ACHN (cell line): ENCODE measurements around the gene VOPP1.
A peak's percentile ranks its signal among the peaks of the same experiment; 100 is the strongest.
"Not testable (repeated sequence)": the region's sequence is repeated elsewhere in the genome, so short reads cannot be mapped to it uniquely, and the experiment has no call there.

Experiments
- DNase-seq: peaks from one replicate; pipeline ENCODE4 v3.0.0-alpha.2; 2015
- in situ Hi-C: cut with HindIII; loops from 2 replicates; pipeline ENCODE4 v1.10.0; 2017; ENCODE audit warnings: low sequenced_read_pairs, low pct_ligation_motif_present, low pct_unique_long_range_greater_than_20kb

VOPP1 gene

GRCh38 chr7:55588379-55588699 lies 16.0 kb upstream of the VOPP1 start:
- in situ Hi-C loops: no loop called here
- no peak for DNase-seq

DNA sequence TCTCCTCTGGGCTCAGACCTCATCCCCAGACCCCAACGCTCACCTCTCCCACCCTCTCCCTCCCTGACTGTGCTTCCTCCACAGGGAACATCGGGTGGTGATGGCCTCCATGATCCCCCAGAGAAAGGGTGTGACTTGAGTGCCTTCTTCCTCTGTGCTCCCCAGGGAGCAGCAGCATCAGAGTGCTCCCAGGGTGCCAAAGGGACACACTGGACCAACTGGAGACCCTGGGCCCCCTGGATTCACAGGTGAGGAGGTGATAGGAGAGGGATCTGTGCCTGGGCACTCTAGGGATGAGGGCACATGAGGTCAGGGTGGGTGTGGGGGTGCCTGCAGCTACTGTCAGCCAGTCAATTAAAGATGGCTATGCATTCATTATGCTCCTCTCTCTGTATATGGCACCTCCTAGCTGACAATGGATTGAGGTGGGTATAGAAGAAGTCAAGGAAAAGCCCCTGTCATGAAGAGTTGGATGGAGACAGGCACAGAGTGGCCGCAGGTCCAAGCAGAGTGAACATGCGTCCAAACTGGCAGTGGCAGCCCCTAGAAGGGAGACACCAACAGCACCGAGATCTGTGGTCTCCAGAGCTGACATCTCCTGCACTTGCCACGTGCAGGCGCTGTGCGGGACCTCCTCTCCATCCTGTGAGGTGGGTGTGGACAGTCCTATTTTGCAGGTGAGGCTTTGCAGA lies 15.5 kb upstream of the VOPP1 start:
- DNase-seq: no peak
- in situ Hi-C loops: no loop called here

DNA sequence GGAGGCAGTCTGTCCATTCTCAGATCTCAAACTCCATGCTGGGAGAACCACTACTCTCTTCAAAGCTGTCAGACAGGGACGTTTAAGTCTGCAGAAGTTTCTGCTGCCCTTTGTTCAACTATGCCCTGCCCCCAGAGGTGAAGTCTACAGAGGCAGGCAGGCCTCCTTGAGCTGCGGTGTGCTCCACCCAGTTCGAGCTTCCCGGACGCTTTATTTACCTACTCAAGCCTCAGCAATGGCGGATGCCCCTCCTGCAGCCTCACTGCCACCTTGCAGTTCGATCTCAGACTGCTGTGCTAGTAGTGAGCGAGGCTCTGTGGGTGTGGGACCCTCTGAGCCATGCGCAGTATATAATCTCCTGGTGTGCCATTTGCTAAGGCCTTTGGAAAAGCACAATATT lies 10.4 kb upstream of the VOPP1 start:
- in situ Hi-C loops: not testable (repeated sequence)

GRCh38 chr7:55576753-55577152 lies 4.5 kb upstream of the VOPP1 start:
- in situ Hi-C loops: no loop called here
- DNase-seq: no peak

More for the DNA sequence above, 10.4 kb upstream of the VOPP1 start:
- DNase-seq: not testable (repeated sequence)

GRCh38 chr7:55575733-55576132 lies 3.4 kb upstream of the VOPP1 start:
- in situ Hi-C loops: no loop called here

GRCh38 chr7:55575098-55575497 lies 2.8 kb upstream of the VOPP1 start:
- in situ Hi-C loops: no loop called here
- DNase-seq: no peak

More at GRCh38 chr7:55575733-55576132, 3.4 kb upstream of the VOPP1 start:
- no peak for DNase-seq

GRCh38 chr7:55574051-55574717 lies 1.9 kb upstream of the VOPP1 start:
- no peak for DNase-seq
- in situ Hi-C loops: no loop called here

- DNase-seq: peak; percentile 53
- in situ Hi-C loops: no loop called here
Observed at GRCh38 chr7:55573234-55573900, 1.1 kb upstream of the VOPP1 start.

DNA sequence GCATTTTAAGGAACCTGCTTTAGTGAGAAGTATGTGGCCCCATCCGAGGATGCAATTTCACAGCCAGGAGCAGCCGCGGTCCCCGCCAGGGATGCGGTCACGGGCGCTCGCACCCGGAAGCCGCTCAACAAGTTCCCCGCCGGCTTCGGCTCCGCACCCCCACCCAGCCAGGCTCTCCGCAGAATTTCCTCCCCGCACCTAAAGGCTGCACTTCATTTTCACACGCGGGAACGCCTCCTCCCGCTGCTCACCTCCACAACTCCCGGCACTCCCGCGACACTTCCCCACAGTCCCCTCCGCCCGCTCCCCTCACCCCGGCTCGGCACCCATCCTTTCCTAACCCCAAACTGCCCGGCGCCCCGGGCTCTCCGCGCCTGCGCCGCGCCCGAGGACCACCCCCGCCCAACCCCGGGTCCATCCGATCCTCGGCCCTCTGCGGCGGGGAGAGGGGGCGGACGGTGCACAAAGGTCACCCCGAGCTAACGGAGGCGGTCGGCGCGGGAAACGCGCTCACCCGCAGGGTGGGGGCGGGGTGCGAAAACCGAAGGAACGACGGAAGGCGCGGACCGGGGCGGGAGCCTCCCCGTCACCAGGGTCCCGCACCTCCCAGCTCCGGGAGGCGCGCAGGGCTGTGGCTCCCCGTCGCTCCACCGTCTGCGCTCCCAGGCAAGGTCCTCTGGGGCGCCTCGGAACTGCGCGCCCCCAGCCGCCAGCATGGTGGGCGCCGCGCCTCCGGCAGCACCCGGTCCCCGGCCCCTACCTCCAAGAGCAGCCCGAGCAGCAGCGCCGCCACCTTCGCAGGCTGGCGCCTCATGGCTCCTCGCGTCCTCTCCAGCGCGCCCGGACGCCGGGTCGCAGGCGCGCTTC lies 558 bp downstream of the VOPP1 start:
- DNase-seq: peak; percentile 68
- in situ Hi-C loops: no loop called here

DNA sequence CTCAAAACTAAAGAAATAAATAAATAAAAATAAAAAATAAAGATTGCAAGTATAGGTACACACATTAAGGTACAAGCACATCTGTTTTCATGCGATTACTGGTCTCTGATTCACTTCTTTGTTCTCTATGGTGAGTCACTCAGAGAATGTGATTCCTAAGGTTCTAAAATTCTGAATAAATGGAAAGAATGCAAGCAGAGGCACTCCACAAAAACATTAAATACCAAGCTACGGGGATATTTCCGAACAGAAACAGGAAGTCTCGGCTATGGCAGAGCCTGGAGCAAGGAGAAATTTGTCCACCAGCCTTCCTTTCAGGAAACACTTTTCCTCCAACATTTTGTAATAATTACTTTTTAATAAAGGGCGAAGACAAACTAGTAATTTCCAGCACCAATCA lies 1.4 kb downstream of the VOPP1 start:
- DNase-seq: peak; percentile 69
- in situ Hi-C loops: no loop called here

DNA sequence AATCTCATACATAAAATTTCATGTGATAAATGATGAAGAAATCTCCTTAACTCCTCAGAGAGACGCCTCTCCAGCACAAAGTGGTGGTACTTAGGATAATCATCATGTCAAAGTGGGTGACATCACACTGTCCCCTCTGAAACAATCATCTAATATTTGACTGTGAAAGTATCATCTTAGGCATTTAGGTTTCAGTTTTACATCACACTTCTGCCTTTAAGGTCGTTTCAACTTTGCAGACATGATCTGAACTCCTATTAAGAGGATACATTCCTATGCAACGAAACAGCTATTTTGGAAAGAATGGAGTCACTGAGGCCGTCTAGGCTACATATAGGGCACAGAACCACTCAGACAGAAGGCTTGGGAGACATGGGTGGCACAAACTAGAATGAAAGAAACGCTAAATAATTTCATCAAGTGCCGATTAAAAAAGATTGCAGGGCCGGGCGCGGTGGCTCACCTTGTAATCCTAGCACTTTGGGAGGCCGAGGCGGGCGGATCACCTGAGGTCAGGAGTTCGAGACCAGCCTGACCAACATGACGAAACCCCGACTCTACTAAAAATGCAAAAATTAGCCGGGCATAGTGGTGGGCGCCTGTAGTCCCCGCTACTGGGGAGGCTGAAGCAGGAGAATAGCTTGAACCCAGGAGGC lies 2.0 kb downstream of the VOPP1 start:
- in situ Hi-C loops: no loop called here
- DNase-seq: no peak

DNA sequence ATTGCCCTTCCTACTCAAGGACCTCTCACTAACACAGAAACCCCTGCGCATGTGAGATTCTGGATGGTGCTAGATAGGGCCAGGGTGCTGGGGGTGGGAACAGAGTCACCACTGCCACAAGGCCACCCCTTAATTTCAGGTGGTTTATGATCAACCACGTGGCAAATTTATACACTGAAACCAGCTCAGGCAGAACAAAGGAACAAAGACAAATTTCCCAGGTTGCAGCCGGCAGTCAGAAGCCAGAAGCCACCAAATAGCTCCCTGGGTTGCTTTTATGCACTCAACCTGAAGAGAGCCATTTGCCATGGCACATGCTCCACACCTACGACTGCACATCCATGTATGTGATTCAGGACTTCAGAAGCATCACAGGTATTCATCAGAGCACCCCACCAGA lies 2.5 kb downstream of the VOPP1 start:
- no peak for DNase-seq
- in situ Hi-C loops: no loop called here

- DNase-seq: no peak
- in situ Hi-C loops: no loop called here
Observed at GRCh38 chr7:55569269-55569663, 3.0 kb downstream of the VOPP1 start.

- in situ Hi-C loops: no loop called here
- DNase-seq: no peak
Observed at GRCh38 chr7:55568613-55569268, 3.6 kb downstream of the VOPP1 start.

DNA sequence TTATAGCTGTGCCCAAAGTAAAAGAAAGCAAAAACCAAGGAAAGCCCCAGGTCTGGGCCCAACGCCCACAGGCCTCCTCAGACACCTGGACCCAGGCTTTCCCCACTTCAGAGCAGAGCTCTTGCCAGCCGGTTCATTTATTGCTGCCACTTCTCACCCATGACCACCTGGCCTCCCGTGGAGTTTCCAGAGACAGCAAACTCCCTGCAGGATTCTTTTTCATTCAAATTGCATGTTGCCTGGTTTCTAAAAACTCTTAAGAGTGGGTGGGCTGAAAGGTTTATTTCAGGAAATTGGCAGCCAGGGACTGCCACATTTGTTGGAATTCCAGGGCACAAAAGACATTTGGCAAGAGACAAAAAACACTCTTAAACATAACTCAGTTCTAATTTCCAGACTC lies 4.7 kb downstream of the VOPP1 start:
- no peak for DNase-seq
- in situ Hi-C loops: no loop called here

DNA sequence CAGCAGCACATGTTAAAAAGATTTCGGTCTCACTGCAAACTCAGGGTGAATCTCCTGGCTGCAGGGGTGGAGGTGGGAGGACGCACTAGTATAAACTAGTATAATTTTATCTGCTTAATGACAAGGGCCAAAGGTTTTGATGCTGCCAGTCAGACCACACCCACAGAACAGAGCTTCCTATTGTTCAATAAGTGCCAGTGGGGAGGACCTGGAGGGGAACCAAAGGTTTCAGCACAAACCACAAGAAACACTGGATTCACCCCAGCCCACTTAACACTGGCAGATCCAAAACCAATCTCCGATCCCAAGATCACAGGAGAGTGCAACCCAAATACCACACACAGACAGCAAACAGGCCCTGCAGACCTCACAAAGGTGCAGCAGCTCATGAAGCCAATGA lies 6.6 kb downstream of the VOPP1 start:
- in situ Hi-C loops: no loop called here
- DNase-seq: no peak

DNA sequence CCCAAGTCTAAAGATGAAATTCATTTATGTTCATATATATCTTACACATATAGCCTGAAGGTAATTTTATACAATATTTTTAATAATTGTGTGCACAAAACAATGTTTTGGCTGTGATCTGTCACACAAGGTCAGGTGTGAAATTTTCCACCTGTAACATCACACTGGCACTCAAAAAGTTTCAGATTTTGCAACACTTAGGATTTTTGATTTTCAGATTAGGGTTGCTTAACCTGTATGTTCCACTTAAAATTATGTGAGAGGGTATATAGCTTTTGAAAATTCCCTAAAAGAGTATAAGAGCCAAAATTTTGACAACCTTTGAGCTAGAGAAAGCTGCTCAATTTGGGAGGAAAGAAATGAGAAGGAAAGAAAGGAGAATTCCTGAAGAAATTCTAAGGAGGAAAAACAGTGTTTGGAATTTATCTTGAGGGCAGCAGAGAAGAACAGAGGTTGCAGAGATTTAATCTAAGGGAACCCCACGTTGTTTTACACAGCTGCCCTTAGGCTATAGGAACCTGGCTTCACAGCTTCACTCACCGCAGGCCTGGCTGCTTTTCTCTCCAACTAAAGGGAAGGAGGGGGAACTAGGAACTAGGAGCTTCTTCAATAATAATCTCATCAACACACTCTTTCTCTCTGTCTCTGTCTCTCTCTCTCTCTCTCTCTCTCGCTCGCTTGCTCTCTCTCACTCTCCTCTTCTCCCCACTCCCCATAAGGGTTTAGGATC lies 8.5 kb downstream of the VOPP1 start:
- DNase-seq: no peak
- in situ Hi-C loops: no loop called here

DNA sequence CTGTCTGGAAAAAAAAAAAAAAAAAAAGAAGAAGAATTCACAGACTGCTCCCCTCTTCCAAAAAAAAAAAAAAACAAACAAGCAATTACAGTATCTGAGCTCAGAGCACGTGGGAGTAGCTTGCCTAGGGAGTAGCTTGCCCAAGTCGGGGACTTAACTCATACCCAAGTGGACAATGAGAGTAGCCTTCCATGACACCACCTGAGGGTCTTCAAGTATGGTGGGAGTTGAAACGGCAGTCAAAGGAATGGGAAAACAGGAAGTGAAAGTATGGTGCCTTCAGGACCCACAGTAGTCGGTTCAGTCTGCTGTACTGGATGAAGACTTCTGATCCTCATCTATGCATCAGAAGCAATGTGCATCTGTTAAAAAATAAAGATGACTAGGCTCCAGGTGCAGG lies 10.6 kb downstream of the VOPP1 start:
- in situ Hi-C loops: no loop called here
- no peak for DNase-seq
